Measurements from ENCODE around the gene RASGRP1.

RASGRP1 gene

DNA sequence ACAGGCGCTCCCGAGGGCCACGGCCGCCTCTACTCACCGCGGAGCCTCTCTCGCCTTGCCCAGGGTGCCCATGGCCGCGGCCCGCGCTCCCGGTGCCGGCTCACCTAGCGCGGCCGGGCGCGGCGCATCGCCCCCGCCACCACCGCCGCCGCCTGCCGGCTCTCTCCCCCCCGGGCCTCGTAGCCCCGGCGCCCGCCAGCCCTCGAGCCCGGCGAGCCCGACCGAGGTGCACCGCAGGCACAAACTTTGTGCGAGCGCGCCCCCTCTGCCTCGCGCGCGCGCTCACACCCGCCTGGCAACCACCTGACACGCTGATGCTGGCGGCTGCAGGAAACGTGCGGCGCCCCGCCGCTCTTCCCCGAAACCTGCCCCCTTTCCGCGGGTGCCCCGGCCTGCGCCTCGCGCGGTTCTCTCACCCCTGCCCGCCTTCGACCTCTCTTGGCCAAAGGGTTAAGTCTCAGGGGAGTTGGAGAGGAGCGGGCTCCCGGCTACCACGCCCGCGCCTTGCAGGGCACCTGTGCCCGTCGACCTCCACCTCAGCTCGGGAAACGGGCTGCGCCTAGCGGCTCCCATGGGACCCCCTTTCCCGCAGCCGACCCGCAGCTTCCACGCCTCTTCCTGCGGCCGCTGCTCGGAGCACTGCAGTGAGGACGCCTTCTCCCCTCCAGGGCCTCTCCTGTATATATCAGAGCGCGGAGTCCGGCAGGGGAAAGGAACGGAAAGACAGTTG is at the start of gene RASGRP1:
Gene RASGRP1, minus strand, starts transcription at position 258 of the 730 bp plus-strand sequence. Its CDS starts 186 bp downstream, at position 72.
- Histone ChIP-seq H3K4me1 (ENCODE audit: control insufficient read depth in 1 of 2, insufficient read depth in 1 of 2, low read depth in 1 of 2, low read length in 1 of 2) (peaks cover 17 to 23% of the 10 kb centered on the region in 2 experiments), H3K27ac (peak within 1 kb of the TSS; percentile 4), H3K9me3 (no peaks in the 10 kb centered on the region), H3K27me3 (peaks cover 36% of the 10 kb centered on the region), H3K4me3 (ENCODE audit: low read depth in 1 of 2, low read length in 1 of 2) (peak within 1 kb of the TSS; percentile 67 to 74), H3K36me3 (no peaks in the 10 kb centered on the region)
- TF ChIP-seq, protein P1, sequence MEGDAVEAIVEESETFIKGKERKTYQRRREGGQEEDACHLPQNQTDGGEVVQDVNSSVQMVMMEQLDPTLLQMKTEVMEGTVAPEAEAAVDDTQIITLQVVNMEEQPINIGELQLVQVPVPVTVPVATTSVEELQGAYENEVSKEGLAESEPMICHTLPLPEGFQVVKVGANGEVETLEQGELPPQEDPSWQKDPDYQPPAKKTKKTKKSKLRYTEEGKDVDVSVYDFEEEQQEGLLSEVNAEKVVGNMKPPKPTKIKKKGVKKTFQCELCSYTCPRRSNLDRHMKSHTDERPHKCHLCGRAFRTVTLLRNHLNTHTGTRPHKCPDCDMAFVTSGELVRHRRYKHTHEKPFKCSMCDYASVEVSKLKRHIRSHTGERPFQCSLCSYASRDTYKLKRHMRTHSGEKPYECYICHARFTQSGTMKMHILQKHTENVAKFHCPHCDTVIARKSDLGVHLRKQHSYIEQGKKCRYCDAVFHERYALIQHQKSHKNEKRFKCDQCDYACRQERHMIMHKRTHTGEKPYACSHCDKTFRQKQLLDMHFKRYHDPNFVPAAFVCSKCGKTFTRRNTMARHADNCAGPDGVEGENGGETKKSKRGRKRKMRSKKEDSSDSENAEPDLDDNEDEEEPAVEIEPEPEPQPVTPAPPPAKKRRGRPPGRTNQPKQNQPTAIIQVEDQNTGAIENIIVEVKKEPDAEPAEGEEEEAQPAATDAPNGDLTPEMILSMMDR (IDR thresholded peaks at IDR 0.05): no peak

DNA sequence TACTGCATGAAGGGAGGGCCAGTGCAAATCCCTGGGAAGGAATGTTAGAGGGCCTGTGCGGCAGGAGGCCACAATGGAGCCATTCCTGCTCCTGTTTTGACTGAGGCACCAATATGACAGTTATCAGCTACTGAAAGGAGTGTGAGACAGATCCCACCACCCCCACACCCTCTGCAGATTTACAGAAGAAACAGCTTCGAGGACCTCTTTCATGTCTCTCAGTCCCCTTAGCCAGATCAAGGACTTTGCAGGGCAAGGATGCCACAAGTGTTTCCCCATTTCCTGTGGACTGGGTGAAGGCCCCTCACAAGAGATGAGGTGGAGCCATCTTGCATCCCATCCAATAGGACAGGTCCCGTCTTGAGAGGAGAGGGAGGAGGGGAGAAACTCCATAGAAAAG is 48.5 kb upstream of the RASGRP1 start:
- no peak overlapping the region for H3K4me3 ChIP-seq (ENCODE audit: low read depth in 1 of 2, low read length in 1 of 2)
- H3K27me3 ChIP-seq: no peaks in the 10 kb centered on the region

DNA sequence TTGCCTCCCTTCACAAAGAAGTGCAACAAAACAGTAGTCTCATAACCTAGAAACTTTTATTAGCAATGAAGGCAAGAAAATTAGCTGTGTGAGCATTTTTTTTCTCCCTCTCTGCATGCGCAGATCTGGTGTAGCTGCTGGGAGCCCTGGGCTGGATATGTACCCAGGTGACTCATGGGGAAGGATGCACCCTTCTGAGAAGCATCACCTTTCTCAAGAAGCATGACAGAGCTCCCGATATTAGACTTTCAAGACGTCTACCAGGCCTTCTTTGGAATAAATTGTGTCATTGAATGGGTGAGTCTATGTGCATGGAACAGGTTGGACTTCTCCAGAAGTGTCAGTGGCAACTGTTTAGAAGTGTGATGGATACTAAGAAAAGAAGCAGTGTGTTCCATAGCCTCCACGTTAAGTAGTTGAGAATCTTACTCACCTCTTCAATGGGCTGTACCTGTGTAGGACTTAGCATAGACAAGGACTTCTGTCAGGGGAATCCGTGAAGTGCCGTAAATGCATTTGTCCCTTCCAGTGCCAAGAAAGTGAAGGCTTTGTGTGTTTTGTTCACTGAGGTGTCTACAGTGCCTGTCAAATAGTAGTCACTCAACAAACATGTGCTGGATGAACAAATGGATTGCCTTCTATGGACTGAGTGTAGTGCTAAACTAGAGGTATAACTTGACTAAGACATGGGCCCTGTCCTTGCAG is 47.7 kb upstream of the RASGRP1 start:
- no peaks in the 10 kb centered on the region for H3K9me3 ChIP-seq
- H3K4me1 ChIP-seq (ENCODE audit: control insufficient read depth in 1 of 2, insufficient read depth in 1 of 2, low read depth in 1 of 2, low read length in 1 of 2): no peaks in the 10 kb centered on the region
- H3K4me3 ChIP-seq (ENCODE audit: low read depth in 1 of 2, low read length in 1 of 2): no peak overlapping the region
- H3K36me3 ChIP-seq: no peaks in the 10 kb centered on the region
- TF ChIP-seq, protein P1 (IDR thresholded peaks at IDR 0.05): no peak
- no peak overlapping the region for H3K27ac ChIP-seq
- no peaks in the 10 kb centered on the region for H3K27me3 ChIP-seq

More for the DNA sequence above, 48.5 kb upstream of the RASGRP1 start:
- H3K9me3 ChIP-seq: no peaks in the 10 kb centered on the region
- H3K27ac ChIP-seq: no peak overlapping the region
- no peaks in the 10 kb centered on the region for H3K36me3 ChIP-seq
- no peaks in the 10 kb centered on the region for H3K4me1 ChIP-seq (ENCODE audit: control insufficient read depth in 1 of 2, insufficient read depth in 1 of 2, low read depth in 1 of 2, low read length in 1 of 2)
- TF ChIP-seq, protein P1 (IDR thresholded peaks at IDR 0.05): no peak

DNA sequence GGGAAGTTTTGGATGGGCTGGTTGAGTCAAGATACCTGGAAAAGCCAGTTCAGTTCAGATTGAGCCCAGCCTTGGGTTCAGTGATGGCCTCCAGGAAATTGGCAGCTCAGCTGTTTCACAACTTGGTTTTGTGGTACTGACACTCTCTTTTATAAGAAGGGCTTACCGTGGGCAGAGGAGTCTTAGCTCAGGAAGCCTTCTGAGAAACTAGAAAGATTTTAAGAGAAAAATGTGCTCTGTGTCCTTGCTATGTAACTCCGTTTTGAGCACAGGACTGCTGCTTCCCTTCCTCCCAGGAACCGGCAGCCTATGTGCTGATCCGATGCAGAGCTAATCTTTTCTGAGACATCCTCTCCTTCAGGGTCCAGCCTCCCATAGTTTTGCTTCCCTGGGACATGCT is 46.6 kb upstream of the RASGRP1 start:
- H3K27ac ChIP-seq: no peak overlapping the region
- H3K27me3 ChIP-seq: no peaks in the 10 kb centered on the region
- TF ChIP-seq, protein P1 (IDR thresholded peaks at IDR 0.05): no peak
- H3K9me3 ChIP-seq: no peaks in the 10 kb centered on the region
- no peaks in the 10 kb centered on the region for H3K36me3 ChIP-seq
- no peaks in the 10 kb centered on the region for H3K4me1 ChIP-seq (ENCODE audit: control insufficient read depth in 1 of 2, insufficient read depth in 1 of 2, low read depth in 1 of 2, low read length in 1 of 2)
- no peak overlapping the region for H3K4me3 ChIP-seq (ENCODE audit: low read depth in 1 of 2, low read length in 1 of 2)

DNA sequence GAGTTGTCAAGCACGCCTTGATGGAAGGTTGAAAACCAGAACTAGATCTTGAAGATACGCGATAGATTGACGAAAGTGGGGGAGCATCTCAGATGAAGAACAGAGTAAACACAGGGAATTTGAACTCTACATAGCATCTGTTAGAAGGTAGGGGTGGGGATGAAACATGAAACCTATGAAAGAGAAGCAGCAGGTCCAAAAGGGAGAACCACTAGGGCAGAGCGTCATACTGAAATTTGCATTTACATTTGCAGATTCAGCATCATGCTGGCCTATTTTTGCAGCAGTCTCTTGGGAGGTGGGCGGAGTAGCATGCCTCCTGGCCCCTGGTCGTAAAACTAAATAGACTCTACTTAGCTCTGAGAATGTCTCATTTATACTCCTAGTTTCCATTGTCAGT is 46.1 kb upstream of the RASGRP1 start:
- TF ChIP-seq, protein P1 (IDR thresholded peaks at IDR 0.05): no peak
- Histone ChIP-seq H3K4me3 (ENCODE audit: low read depth in 1 of 2, low read length in 1 of 2) (no peak overlapping the region), H3K27me3 (peaks cover 4% of the 10 kb centered on the region), H3K27ac (no peak overlapping the region), H3K9me3 (no peaks in the 10 kb centered on the region), H3K36me3 (no peaks in the 10 kb centered on the region), H3K4me1 (ENCODE audit: control insufficient read depth in 1 of 2, insufficient read depth in 1 of 2, low read depth in 1 of 2, low read length in 1 of 2) (no peaks in the 10 kb centered on the region)

All from neutrophil (primary cell).